HCT116 (cell line): ENCODE data around the gene SIGLECL1. TPM values are rescaled to one million over a fixed set of nuclear protein-coding genes. Genes with fewer than 3 reads are reported as not detected.

ENCODE experiments used
- ATAC-seq: fragments of 200-7000 bp; cut with Tn5 transposase; 2 replicates; pipeline ENCODE4 v1.9.1; 2020; ENCODE audit warnings: mild to moderate bottlenecking, moderate library complexity
- BruUV-seq: library from RNA; stranded (reverse); fragments of 400-500 nt; replicated peaks from 2 replicates; lab custom pipeline; 2021; lab: Mats Ljungman, UMichigan
- CTCF ChIA-PET: fragments of 300-600 bp; sonication (Branson Sonifier 250); formaldehyde crosslinking; loops from one replicate; lab custom pipeline; 2021; ENCODE audit warnings: antibody characterized with exemption; lab: Charles Lee
- POLR2A ChIA-PET: fragments of 300-600, 350-600 bp; sonication (Branson Sonifier 250); formaldehyde crosslinking; loops from one replicate; lab custom pipeline; 2021; ENCODE audit warnings: antibody characterized with exemption; lab: Charles Lee
- RAD21 ChIA-PET, 2 experiments: fragments of 300-600 bp; sonication (Branson Sonifier 250); formaldehyde crosslinking; loops; one replicate each; lab custom pipeline; 2023; ENCODE audit warnings: low total read pairs in 2 of 2; ENCODE audit not compliant: uncharacterized antibody in 2 of 2, unreplicated experiment in 2 of 2, low non-redundant PET in 1 of 2; lab: Charles Lee
- DNase-seq: peaks from one replicate; pipeline ENCODE4 v3.0.0-alpha.2; 2010; ENCODE audit warnings: low read depth, low spot score
- H2AFZ ChIP-seq: fragments of 200-600 bp; shearing (Covaris generic), sonication (generic); 2 replicates; pipeline ENCODE4 v1.6.1; 2017; ENCODE audit warnings: low read depth, mixed run types, mixed read lengths, antibody characterized with exemption, low read length; ENCODE audit not compliant: poor library complexity, severe bottlenecking
- H3K27ac ChIP-seq: 2 replicates; pipeline ENCODE4 v1.5.1; 2012; ENCODE audit warnings: low read depth, low read length
- H3K27me3 ChIP-seq: fragments of 200-600 bp; sonication (generic); 2 replicates; pipeline ENCODE4 v1.6.1; 2016; ENCODE audit warnings: mixed run types, low read length, mixed read lengths; ENCODE audit not compliant: insufficient read depth
- H3K36me3 ChIP-seq, 2 experiments: fragments of 200-500 bp in 1 of 2; fragments of 200-600 bp in 1 of 2; sonication (Bioruptor generic) in 1 of 2; sonication (generic) in 1 of 2; 2 replicates each; pipeline versions ENCODE4 v1.5.1 to v1.6.1; 2014 to 2016; ENCODE audit warnings: low read length in 2 of 2, inconsistent platforms in 1 of 2, mixed read lengths in 1 of 2, mixed run types in 1 of 2; ENCODE audit not compliant: insufficient read depth in 2 of 2, control insufficient read depth in 1 of 2
- H3K4me1 ChIP-seq, 2 experiments: fragments of 200-600 bp in 1 of 2; sonication (generic) in 1 of 2; 2 replicates each; pipeline versions ENCODE4 v1.5.1 to v1.6.1; 2012 to 2017; ENCODE audit warnings: low read length in 2 of 2, inconsistent platforms in 1 of 2, mild to moderate bottlenecking in 1 of 2, mixed read lengths in 1 of 2, mixed run types in 1 of 2, moderate library complexity in 1 of 2; ENCODE audit not compliant: insufficient read depth in 2 of 2, control insufficient read depth in 1 of 2
- H3K4me2 ChIP-seq: fragments of 200-600 bp; sonication (generic); 2 replicates; pipeline ENCODE4 v1.6.1; 2017; ENCODE audit warnings: mixed run types, low read length, mixed read lengths
- H3K4me3 ChIP-seq, 2 experiments: fragments of 200-600 bp in 1 of 2; sonication (generic) in 1 of 2; replicated peaks in 1 of 2; 2 replicates each; pipeline ENCODE4 v1.5.1; 2011 to 2016; ENCODE audit warnings: low read length in 2 of 2, control low read depth in 1 of 2, low read depth in 1 of 2, mild to moderate bottlenecking in 1 of 2, mixed read lengths in 1 of 2, mixed run types in 1 of 2
- H3K79me2 ChIP-seq: fragments of 200-600 bp; sonication (generic); 2 replicates; pipeline ENCODE4 v1.6.1; 2017; ENCODE audit warnings: mild to moderate bottlenecking, mixed run types, low read length, moderate library complexity, mixed read lengths; ENCODE audit not compliant: insufficient read depth
- H3K9ac ChIP-seq: fragments of 200-600 bp; sonication (generic); 2 replicates; pipeline ENCODE4 v1.6.1; 2016; ENCODE audit warnings: low read length, mixed read lengths
- H3K9me2 ChIP-seq: fragments of 200-600 bp; sonication (generic), shearing (Covaris generic); 2 replicates; pipeline ENCODE4 v1.6.1; 2017; ENCODE audit warnings: mixed run types, mild to moderate bottlenecking, moderate library complexity; ENCODE audit not compliant: insufficient read depth
- H3K9me3 ChIP-seq, 2 experiments: fragments of 200-500 bp in 1 of 2; fragments of 200-600 bp in 1 of 2; sonication (Bioruptor generic) in 1 of 2; sonication (generic) in 1 of 2; 2 replicates each; pipeline ENCODE4 v1.6.1; 2014 to 2017; ENCODE audit warnings: low read length in 2 of 2, mixed read lengths in 2 of 2, inconsistent platforms in 1 of 2, low read depth in 1 of 2, mild to moderate bottlenecking in 1 of 2, mixed run types in 1 of 2, moderate library complexity in 1 of 2; ENCODE audit not compliant: control insufficient read depth in 1 of 2, insufficient read depth in 1 of 2
- H4K20me1 ChIP-seq: fragments of 200-600 bp; sonication (generic), shearing (Covaris generic); 2 replicates; pipeline ENCODE4 v1.6.1; 2017; ENCODE audit warnings: mixed run types, mild to moderate bottlenecking, moderate library complexity; ENCODE audit not compliant: insufficient read depth
- EGR1 ChIP-seq: IDR thresholded peaks from 2 replicates; pipeline ENCODE4 v1.6.1; 2012; ENCODE audit warnings: low read depth
- POLR2AphosphoS5 ChIP-seq: IDR thresholded peaks from 2 replicates; pipeline ENCODE4 v1.6.1; 2011; ENCODE audit warnings: mild to moderate bottlenecking, low read depth, low read length, moderate library complexity
- RAD21 ChIP-seq: IDR thresholded peaks from 2 replicates; pipeline ENCODE4 v1.6.1; 2012; ENCODE audit warnings: low read depth, mild to moderate bottlenecking
- SIN3A ChIP-seq: IDR thresholded peaks from 2 replicates; pipeline ENCODE4 v1.6.1; 2012; ENCODE audit warnings: low read depth
- TCF7L2 ChIP-seq: IDR thresholded peaks from 2 replicates; pipeline ENCODE4 v1.7.0; 2011; ENCODE audit warnings: borderline replicate concordance, inconsistent platforms; ENCODE audit not compliant: insufficient read depth, insufficient read length; ENCODE audit errors: extremely low read depth
- intact Hi-C: fragments of 100-400 bp; cut with micrococcal nuclease; formaldehyde crosslinking; loops from 2 replicates; pipeline ENCODE4 v1.10.0; 2022
- total RNA-seq: library from RNA; stranded (reverse); gene quantifications from one replicate; pipeline ENCODE4 v1.2.1, GENCODE V29; 2021; ENCODE audit not compliant: unreplicated experiment
- TF ChIP-seq, protein P1 (sequence below), 3 experiments: fragments of 200-600 bp in 1 of 3; sonication (generic) in 1 of 3; IDR thresholded peaks in 2 of 3; conservative IDR thresholded peaks in 1 of 3; 2 replicates each; pipeline ENCODE4 v1.5.1; 2012 to 2017; ENCODE audit warnings: low read depth in 2 of 3, low read length in 2 of 3, antibody characterized with exemption in 1 of 3, borderline replicate concordance in 1 of 3, control low read depth in 1 of 3, mild to moderate bottlenecking in 1 of 3, mixed read lengths in 1 of 3, mixed run types in 1 of 3, moderate library complexity in 1 of 3; ENCODE audit not compliant: insufficient read depth in 1 of 3
- TF ChIP-seq, protein P2 (sequence below): IDR thresholded peaks from 2 replicates; pipeline ENCODE4 v1.6.1; 2012; ENCODE audit warnings: low read depth
- TF ChIP-seq, protein P3 (sequence below): IDR thresholded peaks from 2 replicates; pipeline ENCODE4 v1.6.1; 2011; ENCODE audit warnings: mild to moderate bottlenecking, low read length, moderate library complexity; ENCODE audit not compliant: insufficient replicate concordance; ENCODE audit errors: extremely low read depth

The SIGLECL1 gene
- total RNA-seq, 1 experiment from 2014 or later, result not detected

DNA sequence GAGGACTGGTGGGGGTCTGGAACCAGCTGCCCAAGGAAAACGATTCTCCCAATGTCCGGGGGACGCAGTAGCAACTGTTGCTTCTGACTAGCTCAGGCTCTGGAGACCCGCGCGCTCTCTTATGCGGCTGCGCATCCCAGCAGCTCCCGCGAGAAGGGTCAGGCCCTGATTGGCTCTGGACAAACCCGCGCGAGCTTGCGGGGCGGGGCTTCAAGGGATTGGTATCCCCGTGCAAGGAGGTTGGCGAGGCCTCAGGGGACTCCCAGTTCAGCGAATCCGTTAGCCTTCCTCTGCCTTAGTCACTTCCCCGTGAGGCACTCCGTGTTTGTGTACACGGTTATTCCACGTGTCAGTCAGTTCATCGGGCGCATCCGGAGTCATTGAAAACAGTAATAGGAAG lies 20.2 kb downstream of the SIGLECL1 start:
- Histone ChIP-seq H3K4me2 (no peak overlapping the region), H3K79me2 (no peaks in the 10 kb centered on the region), H3K27ac (no peak overlapping the region), H3K36me3 (no peaks in the 10 kb centered on the region), H3K27me3 (no peaks in the 10 kb centered on the region), H3K9ac (no peak overlapping the region), H3K9me3 (no peaks in the 10 kb centered on the region), H3K4me3 (no peak overlapping the region), H4K20me1 (no peaks in the 10 kb centered on the region), H3K4me1 (peaks cover 0 to 7% of the 10 kb centered on the region in 2 experiments; a peak in 2 of 4 replicates), H3K9me2 (no peaks in the 10 kb centered on the region), H2AFZ (no peak overlapping the region)
- intact Hi-C loops, result no loop called here
- no peak for ATAC-seq
- ChIA-PET RAD21 (no interaction called here), POLR2A (no interaction called here), CTCF (interaction anchor here (1.6 kb wide), 1 partner anchor 12 kb away, joined by 6 read pairs; no protein-coding TSS in a partner anchor)
- TF ChIP-seq POLR2AphosphoS5 (no peak), RAD21 (no peak), TCF7L2 (no peak), EGR1 (no peak), SIN3A (no peak)
- TF ChIP-seq, protein P1, sequence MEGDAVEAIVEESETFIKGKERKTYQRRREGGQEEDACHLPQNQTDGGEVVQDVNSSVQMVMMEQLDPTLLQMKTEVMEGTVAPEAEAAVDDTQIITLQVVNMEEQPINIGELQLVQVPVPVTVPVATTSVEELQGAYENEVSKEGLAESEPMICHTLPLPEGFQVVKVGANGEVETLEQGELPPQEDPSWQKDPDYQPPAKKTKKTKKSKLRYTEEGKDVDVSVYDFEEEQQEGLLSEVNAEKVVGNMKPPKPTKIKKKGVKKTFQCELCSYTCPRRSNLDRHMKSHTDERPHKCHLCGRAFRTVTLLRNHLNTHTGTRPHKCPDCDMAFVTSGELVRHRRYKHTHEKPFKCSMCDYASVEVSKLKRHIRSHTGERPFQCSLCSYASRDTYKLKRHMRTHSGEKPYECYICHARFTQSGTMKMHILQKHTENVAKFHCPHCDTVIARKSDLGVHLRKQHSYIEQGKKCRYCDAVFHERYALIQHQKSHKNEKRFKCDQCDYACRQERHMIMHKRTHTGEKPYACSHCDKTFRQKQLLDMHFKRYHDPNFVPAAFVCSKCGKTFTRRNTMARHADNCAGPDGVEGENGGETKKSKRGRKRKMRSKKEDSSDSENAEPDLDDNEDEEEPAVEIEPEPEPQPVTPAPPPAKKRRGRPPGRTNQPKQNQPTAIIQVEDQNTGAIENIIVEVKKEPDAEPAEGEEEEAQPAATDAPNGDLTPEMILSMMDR (IDR thresholded peaks at IDR 0.05 in 2 of 3, conservative IDR thresholded peaks at IDR 0.05 in 1 of 3; ENCODE audit: borderline replicate concordance in 1 of 3, insufficient read depth in 1 of 3, low read depth in 2 of 3, low read length in 2 of 3), result no peak
- TF ChIP-seq, protein P2, sequence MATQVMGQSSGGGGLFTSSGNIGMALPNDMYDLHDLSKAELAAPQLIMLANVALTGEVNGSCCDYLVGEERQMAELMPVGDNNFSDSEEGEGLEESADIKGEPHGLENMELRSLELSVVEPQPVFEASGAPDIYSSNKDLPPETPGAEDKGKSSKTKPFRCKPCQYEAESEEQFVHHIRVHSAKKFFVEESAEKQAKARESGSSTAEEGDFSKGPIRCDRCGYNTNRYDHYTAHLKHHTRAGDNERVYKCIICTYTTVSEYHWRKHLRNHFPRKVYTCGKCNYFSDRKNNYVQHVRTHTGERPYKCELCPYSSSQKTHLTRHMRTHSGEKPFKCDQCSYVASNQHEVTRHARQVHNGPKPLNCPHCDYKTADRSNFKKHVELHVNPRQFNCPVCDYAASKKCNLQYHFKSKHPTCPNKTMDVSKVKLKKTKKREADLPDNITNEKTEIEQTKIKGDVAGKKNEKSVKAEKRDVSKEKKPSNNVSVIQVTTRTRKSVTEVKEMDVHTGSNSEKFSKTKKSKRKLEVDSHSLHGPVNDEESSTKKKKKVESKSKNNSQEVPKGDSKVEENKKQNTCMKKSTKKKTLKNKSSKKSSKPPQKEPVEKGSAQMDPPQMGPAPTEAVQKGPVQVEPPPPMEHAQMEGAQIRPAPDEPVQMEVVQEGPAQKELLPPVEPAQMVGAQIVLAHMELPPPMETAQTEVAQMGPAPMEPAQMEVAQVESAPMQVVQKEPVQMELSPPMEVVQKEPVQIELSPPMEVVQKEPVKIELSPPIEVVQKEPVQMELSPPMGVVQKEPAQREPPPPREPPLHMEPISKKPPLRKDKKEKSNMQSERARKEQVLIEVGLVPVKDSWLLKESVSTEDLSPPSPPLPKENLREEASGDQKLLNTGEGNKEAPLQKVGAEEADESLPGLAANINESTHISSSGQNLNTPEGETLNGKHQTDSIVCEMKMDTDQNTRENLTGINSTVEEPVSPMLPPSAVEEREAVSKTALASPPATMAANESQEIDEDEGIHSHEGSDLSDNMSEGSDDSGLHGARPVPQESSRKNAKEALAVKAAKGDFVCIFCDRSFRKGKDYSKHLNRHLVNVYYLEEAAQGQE, result no peak
- TF ChIP-seq, protein P3, sequence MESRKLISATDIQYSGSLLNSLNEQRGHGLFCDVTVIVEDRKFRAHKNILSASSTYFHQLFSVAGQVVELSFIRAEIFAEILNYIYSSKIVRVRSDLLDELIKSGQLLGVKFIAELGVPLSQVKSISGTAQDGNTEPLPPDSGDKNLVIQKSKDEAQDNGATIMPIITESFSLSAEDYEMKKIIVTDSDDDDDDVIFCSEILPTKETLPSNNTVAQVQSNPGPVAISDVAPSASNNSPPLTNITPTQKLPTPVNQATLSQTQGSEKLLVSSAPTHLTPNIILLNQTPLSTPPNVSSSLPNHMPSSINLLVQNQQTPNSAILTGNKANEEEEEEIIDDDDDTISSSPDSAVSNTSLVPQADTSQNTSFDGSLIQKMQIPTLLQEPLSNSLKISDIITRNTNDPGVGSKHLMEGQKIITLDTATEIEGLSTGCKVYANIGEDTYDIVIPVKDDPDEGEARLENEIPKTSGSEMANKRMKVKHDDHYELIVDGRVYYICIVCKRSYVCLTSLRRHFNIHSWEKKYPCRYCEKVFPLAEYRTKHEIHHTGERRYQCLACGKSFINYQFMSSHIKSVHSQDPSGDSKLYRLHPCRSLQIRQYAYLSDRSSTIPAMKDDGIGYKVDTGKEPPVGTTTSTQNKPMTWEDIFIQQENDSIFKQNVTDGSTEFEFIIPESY, result no peak
- no TSS peak for BruUV-seq
- DNase-seq, result no peak
